A673 (cell line): ENCODE results near the gene TRAF4.

Experiments
- CTCF ChIP-seq: fragments of 300-800, 200-600 bp; sonication (generic); conservative IDR thresholded peaks from 2 replicates; pipeline ENCODE4 v1.5.1; 2017; ENCODE audit warnings: low read depth, mild to moderate bottlenecking, antibody characterized with exemption, low read length, moderate library complexity, mixed read lengths
- EZH2 ChIP-seq: fragments of 200-600 bp; sonication (generic); IDR thresholded peaks from 2 replicates; pipeline ENCODE4 v1.6.1; 2017; ENCODE audit warnings: borderline replicate concordance, low read depth, mild to moderate bottlenecking, mixed read lengths, antibody characterized with exemption, low read length; ENCODE audit not compliant: poor library complexity, severe bottlenecking

DNA sequence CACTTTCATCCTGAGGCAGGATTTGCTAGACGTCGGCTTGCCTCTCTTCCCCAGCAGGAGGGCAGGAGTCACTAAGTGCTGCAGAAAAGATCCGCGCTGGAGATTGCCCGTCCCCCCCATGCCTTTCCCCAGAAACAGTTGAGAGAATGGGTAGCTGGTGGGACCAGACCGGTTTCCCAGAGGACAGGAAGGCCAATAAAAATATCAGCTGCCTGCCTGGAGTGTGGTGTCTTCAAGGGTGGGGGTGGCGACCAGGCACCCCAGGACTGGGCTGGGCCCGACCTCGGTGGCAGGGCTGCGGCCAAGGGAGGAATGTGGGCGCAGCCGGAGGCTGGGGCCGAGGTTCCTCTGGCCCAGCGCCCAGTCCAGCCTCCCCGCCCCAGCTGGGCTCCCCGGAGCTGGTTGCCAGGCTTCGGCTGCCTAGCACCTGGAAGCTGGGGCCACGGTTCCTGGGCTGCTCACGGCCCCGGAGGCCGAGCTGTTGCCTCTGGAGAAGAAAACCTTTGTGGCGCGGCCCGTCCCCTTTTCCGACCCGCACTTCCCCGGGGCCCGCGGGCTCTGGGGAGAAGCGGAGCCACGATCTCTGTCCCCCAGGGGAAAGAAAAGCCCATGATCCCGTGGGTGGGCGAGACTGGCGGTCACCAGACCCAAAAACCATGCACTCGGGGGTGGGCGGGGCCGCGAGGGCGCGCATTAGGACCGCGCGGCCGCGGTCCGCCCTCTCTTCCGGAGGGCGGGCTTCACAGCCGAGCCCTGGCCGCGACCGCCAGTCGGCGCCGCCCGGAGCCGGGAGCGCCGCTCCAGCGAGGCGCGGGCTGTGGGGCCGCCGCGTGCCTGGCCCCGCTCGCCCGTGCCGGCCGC lies at the start of gene TRAF4:
- no peak for TF ChIP-seq CTCF
- no peak for TF ChIP-seq EZH2
